OCI-LY1 (cell line): ENCODE data around the gene KLK1.

Source experiments
- CTCF ChIP-seq: fragments of 200-600 bp; sonication (generic), shearing (Covaris generic); IDR thresholded peaks from 2 replicates; pipeline ENCODE4 v1.5.1; 2017; ENCODE audit warnings: mild to moderate bottlenecking, antibody characterized with exemption, low read length, moderate library complexity, mixed read lengths
- EZH2 ChIP-seq: fragments of 200-600 bp; sonication (generic), shearing (Covaris generic); IDR thresholded peaks from 2 replicates; pipeline ENCODE4 v1.8.0; 2017; ENCODE audit warnings: borderline replicate concordance, mixed run types, mild to moderate bottlenecking, antibody characterized with exemption, low read length, moderate library complexity, mixed read lengths

GRCh38 chr19:50818859-50819472, 4.6 kb downstream of the KLK1 start:
- TF ChIP-seq CTCF = no peak
- TF ChIP-seq EZH2 = no peak
